ENCODE results near the gene UNK. TPM values are rescaled to one million over a fixed set of nuclear protein-coding genes. Genes with fewer than 3 reads are reported as not detected.

The UNK gene
- total and polyA plus RNA-seq, 9 of the 15 experiments (the other 6 are each of a cell fraction or from before 2014, with no cell fraction given) = 12.8 to 38.6 (median 24.8) TPM

GRCh38 chr17:75778861-75779249 is 5.8 kb upstream of the UNK start (continued):
- TF ChIP-seq SMC3 (conservative IDR thresholded peaks at IDR 0.05; ENCODE audit: insufficient read depth, low read depth, low read length) = 0 out of 2 replicates have a peak, but pooled peaks have one; percentile 5
- TF ChIP-seq, protein P1, sequence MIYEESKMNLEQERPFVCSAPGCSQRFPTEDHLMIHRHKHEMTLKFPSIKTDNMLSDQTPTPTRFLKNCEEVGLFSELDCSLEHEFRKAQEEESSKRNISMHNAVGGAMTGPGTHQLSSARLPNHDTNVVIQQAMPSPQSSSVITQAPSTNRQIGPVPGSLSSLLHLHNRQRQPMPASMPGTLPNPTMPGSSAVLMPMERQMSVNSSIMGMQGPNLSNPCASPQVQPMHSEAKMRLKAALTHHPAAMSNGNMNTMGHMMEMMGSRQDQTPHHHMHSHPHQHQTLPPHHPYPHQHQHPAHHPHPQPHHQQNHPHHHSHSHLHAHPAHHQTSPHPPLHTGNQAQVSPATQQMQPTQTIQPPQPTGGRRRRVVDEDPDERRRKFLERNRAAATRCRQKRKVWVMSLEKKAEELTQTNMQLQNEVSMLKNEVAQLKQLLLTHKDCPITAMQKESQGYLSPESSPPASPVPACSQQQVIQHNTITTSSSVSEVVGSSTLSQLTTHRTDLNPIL (CRISPR knock-in tag; IDR thresholded peaks at IDR 0.05) = no peak
- TF ChIP-seq ILF3 (IDR thresholded peaks at IDR 0.05; ENCODE audit: borderline replicate concordance) = no peak
- no peak for TF ChIP-seq PRMT5 (CRISPR knock-in tag; IDR thresholded peaks at IDR 0.05)
- no peak for TF ChIP-seq CBX8 (IDR thresholded peaks at IDR 0.05; ENCODE audit: borderline replicate concordance, extremely low read depth, low read depth, low read length, poor library complexity, severe bottlenecking)
- TF ChIP-seq ARID1B (IDR thresholded peaks at IDR 0.05) = no peak
- TF ChIP-seq NFE2L1 (tag; IDR thresholded peaks at IDR 0.05; ENCODE audit: borderline replicate concordance, low read depth) = no peak
- TF ChIP-seq, protein P2, sequence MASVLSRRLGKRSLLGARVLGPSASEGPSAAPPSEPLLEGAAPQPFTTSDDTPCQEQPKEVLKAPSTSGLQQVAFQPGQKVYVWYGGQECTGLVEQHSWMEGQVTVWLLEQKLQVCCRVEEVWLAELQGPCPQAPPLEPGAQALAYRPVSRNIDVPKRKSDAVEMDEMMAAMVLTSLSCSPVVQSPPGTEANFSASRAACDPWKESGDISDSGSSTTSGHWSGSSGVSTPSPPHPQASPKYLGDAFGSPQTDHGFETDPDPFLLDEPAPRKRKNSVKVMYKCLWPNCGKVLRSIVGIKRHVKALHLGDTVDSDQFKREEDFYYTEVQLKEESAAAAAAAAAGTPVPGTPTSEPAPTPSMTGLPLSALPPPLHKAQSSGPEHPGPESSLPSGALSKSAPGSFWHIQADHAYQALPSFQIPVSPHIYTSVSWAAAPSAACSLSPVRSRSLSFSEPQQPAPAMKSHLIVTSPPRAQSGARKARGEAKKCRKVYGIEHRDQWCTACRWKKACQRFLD (CRISPR knock-in tag; IDR thresholded peaks at IDR 0.05) = no peak
- TF ChIP-seq TRIM28 (IDR thresholded peaks at IDR 0.05) = no peak
- no peak for TF ChIP-seq LEF1 (IDR thresholded peaks at IDR 0.05)
- no peak for TF ChIP-seq NR0B1 (IDR thresholded peaks at IDR 0.05; ENCODE audit: partially characterized antibody)
- TF ChIP-seq RBM14 (IDR thresholded peaks at IDR 0.05; ENCODE audit: borderline replicate concordance, insufficient read depth, low read depth, low read length) = no peak
- no peak for TF ChIP-seq SRF (CRISPR knock-in tag; IDR thresholded peaks at IDR 0.05)
- no peak for TF ChIP-seq SMARCE1 (IDR thresholded peaks at IDR 0.05)
- TF ChIP-seq ARHGAP35 (IDR thresholded peaks at IDR 0.05; ENCODE audit: partially characterized antibody) = no peak
- TF ChIP-seq BRD9 (IDR thresholded peaks at IDR 0.05; ENCODE audit: low read depth, partially characterized antibody) = no peak
- TF ChIP-seq MAFG (tag; conservative IDR thresholded peaks at IDR 0.05) = no peak
- TF ChIP-seq PRPF4 (IDR thresholded peaks at IDR 0.05; ENCODE audit: insufficient read depth, low read depth, low read length, poor library complexity, severe bottlenecking) = no peak
- TF ChIP-seq HMG20A (CRISPR knock-in tag; conservative IDR thresholded peaks at IDR 0.05) = no peak
- TF ChIP-seq, protein P3, sequence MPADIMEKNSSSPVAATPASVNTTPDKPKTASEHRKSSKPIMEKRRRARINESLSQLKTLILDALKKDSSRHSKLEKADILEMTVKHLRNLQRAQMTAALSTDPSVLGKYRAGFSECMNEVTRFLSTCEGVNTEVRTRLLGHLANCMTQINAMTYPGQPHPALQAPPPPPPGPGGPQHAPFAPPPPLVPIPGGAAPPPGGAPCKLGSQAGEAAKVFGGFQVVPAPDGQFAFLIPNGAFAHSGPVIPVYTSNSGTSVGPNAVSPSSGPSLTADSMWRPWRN (IDR thresholded peaks at IDR 0.05; ENCODE audit: low read depth) = no peak
- TF ChIP-seq EGR1 (conservative IDR thresholded peaks at IDR 0.05) = no peak
- no peak for TF ChIP-seq MCM2 (IDR thresholded peaks at IDR 0.05; ENCODE audit: low read depth)
- no peak for TF ChIP-seq SMAD1 (IDR thresholded peaks at IDR 0.05; ENCODE audit: low read depth, low read length, partially characterized antibody)
- TF ChIP-seq ZNF717 (CRISPR knock-in tag; IDR thresholded peaks at IDR 0.05) = no peak
- no peak for TF ChIP-seq TAF7 (tag; IDR thresholded peaks at IDR 0.05)
- TF ChIP-seq STAG1 (CRISPR knock-in tag; IDR thresholded peaks at IDR 0.05; ENCODE audit: borderline replicate concordance) = peak; percentile 43; the same call in 1 of the 2 replicates
- TF ChIP-seq NFIC (IDR thresholded peaks at IDR 0.05) = no peak
